GM12891 (cell line): ENCODE results near the gene SPECC1.
"Not testable (repeated sequence)": the region's sequence is repeated elsewhere in the genome, so short reads cannot be mapped to it uniquely, and the experiment has no call there.

Experiments
- DNase-seq: peaks from one replicate; pipeline ENCODE4 v3.0.0; 2011; ENCODE audit warnings: low spot score; ENCODE audit not compliant: insufficient read length
- FAIRE-seq: peaks from 2 replicates; lab custom pipeline; 2011; peaks lifted over from hg19 to GRCh38; lab: Jason Lieb, UNC
- PAX5 ChIP-seq: IDR thresholded peaks from 2 replicates; pipeline ENCODE4 v1.6.1; 2011; ENCODE audit warnings: low read length, moderate library complexity, mild to moderate bottlenecking; ENCODE audit not compliant: insufficient read depth, severe bottlenecking
- POLR2A ChIP-seq: IDR thresholded peaks from 2 replicates; pipeline ENCODE4 v1.6.1; 2011; ENCODE audit warnings: low read depth, low read length, control low read depth
- POLR2AphosphoS5 ChIP-seq: IDR thresholded peaks from 2 replicates; pipeline ENCODE4 v1.6.1; 2011; ENCODE audit warnings: low read depth, low read length, control low read depth
- POU2F2 ChIP-seq: IDR thresholded peaks from 2 replicates; pipeline ENCODE4 v1.6.1; 2011; ENCODE audit warnings: low read depth, mild to moderate bottlenecking, control low read depth, low read length, moderate library complexity
- SPI1 ChIP-seq: IDR thresholded peaks from 2 replicates; pipeline ENCODE4 v1.6.1; 2011; ENCODE audit warnings: low read depth, low read length, control low read depth
- TAF1 ChIP-seq: IDR thresholded peaks from 2 replicates; pipeline ENCODE4 v1.6.1; 2011; ENCODE audit warnings: low read depth, low read length, control low read depth

SPECC1 gene

DNA sequence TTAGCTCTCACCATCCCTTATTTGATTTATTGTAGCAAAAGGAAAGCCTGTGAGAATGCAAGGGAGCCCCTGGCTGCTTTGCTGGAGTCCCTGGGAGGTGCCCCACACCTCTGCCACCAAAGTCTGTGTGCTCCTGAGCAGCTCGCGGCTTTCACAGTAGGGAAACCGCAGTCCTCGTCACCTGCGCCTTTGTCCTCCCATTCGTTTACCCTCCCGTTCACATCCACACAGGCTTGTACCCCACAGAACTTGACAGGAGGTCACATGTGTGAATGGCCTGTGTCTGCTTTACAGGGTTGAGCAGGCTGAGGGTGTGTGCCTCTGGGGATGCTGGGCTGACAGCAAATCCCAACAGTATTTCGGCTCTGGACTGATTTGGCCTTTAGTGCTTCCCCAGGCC, 305.7 kb downstream of the SPECC1 start:
- FAIRE-seq = no peak
- TF ChIP-seq POLR2AphosphoS5 (no peak), TAF1 (no peak), POU2F2 (no peak), SPI1 (no peak), PAX5 (no peak)

DNA sequence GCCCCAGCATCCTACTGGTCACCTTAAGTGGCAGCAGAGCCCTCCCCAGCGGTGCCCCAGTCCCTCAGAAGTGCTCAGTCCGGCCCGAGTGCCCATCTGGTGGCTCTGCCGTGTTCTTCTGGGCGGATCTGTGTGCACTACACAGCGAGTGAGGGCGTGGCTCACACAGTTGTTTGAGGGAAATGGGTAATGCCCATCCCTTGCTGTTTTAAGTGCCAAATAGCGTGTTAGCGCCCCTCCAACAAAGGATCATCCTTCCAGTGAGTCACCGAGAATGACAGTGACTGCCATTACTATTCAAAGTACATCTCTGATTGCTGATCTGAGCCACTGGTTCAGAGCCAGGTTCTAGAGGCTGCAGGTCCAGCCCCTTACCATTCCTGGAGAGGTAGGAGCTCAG, 306.2 kb downstream of the SPECC1 start:
- TF ChIP-seq SPI1 (no peak), TAF1 (no peak), POLR2A (no peak), POLR2AphosphoS5 (no peak), PAX5 (no peak), POU2F2 (no peak)
- FAIRE-seq (no peak), DNase-seq (no peak)

More for the DNA sequence above, 305.7 kb downstream of the SPECC1 start:
- DNase-seq = no peak

DNA sequence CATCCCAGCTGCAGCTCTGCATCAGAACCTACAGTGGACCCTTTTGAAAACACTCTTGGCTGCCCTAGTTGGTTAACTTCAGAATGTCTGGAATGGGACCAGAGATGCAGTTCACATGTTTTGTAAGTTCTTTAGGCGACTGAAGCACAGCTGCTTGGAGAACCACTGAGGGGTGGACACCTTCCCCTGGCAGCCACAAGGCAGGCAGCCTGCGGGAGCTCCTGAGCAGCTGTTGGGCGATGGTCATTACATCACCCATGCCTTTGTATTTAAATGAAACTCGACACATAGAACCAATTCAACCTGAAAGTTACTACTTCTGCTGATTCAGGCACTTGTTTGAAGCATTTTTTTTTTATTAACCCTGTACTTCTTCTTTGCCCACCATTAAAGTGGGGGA, 306.7 kb downstream of the SPECC1 start:
- DNase-seq = no peak
- TF ChIP-seq POU2F2 (no peak), POLR2A (no peak), SPI1 (no peak), TAF1 (no peak), PAX5 (no peak), POLR2AphosphoS5 (no peak)
- FAIRE-seq = no peak

DNA sequence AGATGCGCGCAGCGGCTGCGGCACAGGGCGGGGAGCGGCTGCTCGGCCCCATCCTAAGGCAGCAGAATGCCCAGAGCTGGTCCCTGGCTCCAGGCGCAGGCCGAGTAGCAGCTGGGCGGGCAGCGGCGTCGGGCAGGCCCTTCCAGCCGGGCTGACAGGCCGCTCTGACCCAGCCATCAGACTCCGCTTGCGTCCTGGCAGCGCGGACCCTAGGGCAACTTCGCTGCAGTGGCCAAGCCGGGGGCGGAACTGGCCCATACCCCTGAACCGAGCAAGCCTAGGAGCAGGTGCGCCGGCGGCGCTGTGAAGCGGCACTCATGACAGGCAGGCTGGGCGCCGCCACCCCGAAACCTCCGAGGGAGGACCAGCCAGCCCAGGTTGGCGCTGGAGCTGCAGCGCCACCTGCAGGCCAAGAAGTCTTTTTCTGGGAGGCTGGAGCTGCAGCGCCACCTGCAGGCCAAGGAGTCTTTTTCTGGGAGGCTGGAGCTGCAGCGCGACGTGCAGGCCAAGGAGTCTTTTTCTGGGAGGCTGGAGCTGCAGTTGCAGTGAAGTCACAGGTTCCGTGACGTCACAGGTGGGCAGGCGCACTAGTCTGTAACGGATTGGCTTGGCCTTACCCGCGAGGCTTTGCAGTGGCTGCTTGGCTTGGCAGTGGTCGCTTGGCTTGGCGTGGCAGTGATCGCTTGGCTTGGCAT, 311.5 kb downstream of the SPECC1 start:
- FAIRE-seq (peak; percentile 92), DNase-seq (peak; percentile 32)

DNA sequence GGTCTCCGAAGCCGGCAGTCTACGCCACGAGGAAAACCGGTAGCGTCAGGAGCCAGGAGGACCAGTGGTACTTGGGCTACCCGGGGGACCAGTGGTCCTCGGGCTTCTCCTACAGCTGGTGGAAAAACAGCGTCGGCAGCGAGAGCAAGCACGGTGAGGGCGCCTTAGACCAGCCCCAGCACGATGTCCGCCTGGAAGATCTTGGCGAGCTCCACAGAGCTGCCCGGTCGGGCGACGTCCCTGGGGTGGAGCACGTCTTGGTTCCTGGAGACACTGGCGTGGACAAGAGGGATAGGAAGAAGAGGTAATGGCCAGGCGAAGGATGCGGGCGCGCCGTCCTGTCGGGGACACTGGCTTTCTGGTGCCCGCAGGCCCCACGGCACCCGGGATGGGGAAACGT, 312.2 kb downstream of the SPECC1 start:
- DNase-seq, FAIRE-seq: not testable (repeated sequence)

DNA sequence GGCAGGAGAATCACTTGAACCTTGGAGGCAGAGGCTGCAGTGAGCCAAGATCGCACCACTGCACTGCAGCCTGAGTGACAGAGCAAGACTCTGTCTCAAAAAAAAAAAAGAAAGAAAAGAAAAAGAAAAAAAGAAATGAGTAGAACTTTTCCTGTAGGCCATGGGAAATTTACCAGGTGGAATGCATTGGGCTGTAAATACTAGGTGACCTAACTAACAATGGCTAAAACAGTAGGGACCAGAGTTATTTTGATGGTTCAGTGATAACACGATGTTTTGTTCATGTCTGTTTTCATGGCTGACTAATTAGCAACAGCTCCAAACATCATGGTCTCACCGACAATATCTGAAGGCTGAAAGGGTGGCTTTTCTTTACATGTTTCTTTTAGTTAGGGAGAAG, 318.6 kb downstream of the SPECC1 start:
- not testable (repeated sequence) for FAIRE-seq, DNase-seq

DNA sequence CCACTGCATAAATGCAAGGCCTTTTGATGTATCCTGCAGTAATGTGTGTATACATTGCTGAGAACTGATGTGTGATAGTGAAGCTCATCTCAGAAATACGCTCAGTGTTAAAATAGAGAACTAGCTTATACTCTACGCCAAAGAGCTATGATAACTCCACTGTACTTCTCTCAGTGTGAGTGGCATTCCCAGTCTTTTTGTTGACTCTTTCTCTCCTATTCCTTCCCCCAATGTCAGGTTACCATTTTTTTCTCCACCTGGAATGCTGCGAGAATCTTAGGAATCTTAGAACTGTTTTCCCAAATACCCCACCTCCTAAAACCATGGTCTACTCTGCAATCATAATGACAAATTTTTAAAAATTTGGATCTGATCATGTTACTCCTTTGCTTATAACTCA, 342.2 kb downstream of the SPECC1 start:
- DNase-seq, FAIRE-seq: not testable (repeated sequence)

DNA sequence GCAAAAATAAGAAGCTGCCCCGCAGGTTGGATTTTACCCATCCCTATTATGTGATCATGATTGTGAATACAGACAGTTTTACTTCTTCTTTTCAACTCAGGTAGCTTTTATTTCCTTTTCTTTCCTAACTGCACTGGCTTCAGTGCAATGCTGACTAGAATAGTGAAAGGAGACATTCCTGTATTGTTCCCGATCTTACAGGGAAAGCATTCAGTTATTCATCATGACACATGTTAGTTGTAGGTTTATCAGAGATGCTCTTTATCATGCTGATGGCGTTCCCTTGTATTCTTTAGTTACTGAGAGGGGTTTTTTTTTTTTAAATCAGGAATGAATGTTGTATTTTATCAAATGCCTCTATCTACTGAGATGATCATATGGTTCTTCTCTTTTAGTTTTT, 343.4 kb downstream of the SPECC1 start:
- DNase-seq, FAIRE-seq: not testable (repeated sequence)

DNA sequence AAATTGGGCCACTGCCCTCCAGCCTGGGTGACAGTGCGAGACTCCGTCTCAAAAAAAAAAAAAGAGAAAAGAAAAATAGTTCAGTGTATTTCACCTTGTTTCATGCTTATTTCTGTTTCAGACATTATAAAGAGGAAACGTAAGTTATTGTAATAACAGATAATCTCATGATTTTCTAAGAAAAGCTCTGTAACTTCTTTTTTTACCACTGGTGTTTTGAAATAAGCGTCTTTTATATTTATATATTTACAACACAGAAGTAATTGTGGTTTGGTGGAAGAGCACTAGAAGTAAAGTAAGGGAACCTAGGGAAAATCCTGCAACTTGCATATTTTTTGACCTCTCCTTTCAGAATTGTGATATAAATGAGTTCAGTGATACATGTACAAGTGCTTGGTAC, 354.7 kb downstream of the SPECC1 start:
- not testable (repeated sequence) for FAIRE-seq, DNase-seq
